ENCODE data around the gene GALR2.

DNA sequence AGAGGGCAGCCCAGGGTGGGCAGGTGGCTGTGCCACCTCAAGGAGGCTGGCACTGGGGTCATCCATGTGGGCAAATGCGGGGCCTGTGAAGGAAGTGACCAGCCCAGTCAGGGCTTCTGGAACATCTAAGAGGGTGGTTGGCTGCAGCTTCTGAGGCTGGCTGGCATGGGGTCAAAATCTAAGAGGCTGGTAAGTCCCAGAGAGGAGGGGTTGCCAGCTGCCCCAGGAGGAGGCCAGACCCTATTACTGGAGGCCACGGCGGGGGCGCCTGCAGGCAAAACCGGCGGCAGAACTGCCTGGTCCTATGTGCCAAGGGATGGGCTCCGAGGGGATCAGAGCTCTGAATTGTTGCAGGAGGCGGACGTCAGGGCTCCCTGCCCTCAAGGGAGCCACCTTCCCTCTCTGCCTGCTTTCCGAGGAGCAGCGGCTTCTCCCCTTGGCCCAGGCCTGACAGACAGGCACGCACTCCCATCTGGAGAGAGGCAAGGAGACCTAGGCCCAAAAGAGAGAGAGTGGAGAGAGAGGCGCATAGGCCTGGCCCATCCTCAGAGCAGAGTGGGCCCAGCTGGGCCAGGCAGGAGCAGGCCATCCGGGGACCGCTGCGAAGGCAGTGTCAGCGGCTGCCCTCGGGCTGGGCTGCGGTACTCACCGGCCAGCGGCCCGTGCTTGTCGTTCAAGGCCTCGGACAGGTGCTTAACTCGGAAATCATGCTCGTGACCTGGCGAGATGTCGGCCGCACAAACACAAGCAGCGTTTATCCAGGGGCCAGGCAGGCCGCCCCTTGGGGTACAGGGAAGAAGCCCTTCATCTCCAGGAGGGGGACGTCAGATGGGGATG, 15.3 kb downstream of the GALR2 start:
- TF ChIP-seq, protein P1, sequence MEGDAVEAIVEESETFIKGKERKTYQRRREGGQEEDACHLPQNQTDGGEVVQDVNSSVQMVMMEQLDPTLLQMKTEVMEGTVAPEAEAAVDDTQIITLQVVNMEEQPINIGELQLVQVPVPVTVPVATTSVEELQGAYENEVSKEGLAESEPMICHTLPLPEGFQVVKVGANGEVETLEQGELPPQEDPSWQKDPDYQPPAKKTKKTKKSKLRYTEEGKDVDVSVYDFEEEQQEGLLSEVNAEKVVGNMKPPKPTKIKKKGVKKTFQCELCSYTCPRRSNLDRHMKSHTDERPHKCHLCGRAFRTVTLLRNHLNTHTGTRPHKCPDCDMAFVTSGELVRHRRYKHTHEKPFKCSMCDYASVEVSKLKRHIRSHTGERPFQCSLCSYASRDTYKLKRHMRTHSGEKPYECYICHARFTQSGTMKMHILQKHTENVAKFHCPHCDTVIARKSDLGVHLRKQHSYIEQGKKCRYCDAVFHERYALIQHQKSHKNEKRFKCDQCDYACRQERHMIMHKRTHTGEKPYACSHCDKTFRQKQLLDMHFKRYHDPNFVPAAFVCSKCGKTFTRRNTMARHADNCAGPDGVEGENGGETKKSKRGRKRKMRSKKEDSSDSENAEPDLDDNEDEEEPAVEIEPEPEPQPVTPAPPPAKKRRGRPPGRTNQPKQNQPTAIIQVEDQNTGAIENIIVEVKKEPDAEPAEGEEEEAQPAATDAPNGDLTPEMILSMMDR (optimal IDR thresholded peaks at IDR 0.05 in 1 of 3, IDR thresholded peaks at IDR 0.05 in 1 of 3, conservative IDR thresholded peaks at IDR 0.05 in 1 of 3; ENCODE audit: extremely low read depth in 1 of 3, insufficient read depth in 2 of 3, low read length in 3 of 3) = no peak
- no peak for TF ChIP-seq EZH2 (IDR thresholded peaks at IDR 0.05; ENCODE audit: low read length)
